Stomach smooth muscle (tissue), 2 donors: ENCODE measurements around the gene CIBAR2.

ENCODE experiments used
- H3K27ac ChIP-seq: one replicate; pipeline ENCODE4 v1.7.0; 2013; ENCODE audit warnings: mild to moderate bottlenecking, low read length, inconsistent platforms
- H3K27me3 ChIP-seq, 2 donors: one replicate each; pipeline ENCODE4 v1.7.0; 2013; ENCODE audit warnings: low read length in 2 of 2; ENCODE audit not compliant: insufficient read depth in 2 of 2, control insufficient read depth in 1 of 2
- H3K36me3 ChIP-seq, 2 donors: one replicate each; pipeline ENCODE4 v1.7.0; 2013; ENCODE audit warnings: low read length in 2 of 2; ENCODE audit not compliant: control insufficient read depth in 2 of 2, insufficient read depth in 2 of 2
- H3K4me1 ChIP-seq: one replicate; pipeline ENCODE4 v1.7.0; 2013; ENCODE audit warnings: low read length; ENCODE audit not compliant: control insufficient read depth, insufficient read depth
- H3K4me3 ChIP-seq, 2 donors: one replicate each; pipeline ENCODE4 v1.7.0; 2013; ENCODE audit warnings: low read length in 2 of 2
- H3K9ac ChIP-seq, 2 donors: one replicate each; pipeline ENCODE4 v1.7.0; 2013; ENCODE audit warnings: low read length in 2 of 2, mild to moderate bottlenecking in 1 of 2
- H3K9me3 ChIP-seq, 2 donors: one replicate each; pipeline ENCODE4 v1.7.0; 2013; ENCODE audit warnings: low read length in 2 of 2; ENCODE audit not compliant: control insufficient read depth in 2 of 2
- donor health status: healthy.
- donor health status: Pancreatic carcinoma.

Gene CIBAR2

DNA sequence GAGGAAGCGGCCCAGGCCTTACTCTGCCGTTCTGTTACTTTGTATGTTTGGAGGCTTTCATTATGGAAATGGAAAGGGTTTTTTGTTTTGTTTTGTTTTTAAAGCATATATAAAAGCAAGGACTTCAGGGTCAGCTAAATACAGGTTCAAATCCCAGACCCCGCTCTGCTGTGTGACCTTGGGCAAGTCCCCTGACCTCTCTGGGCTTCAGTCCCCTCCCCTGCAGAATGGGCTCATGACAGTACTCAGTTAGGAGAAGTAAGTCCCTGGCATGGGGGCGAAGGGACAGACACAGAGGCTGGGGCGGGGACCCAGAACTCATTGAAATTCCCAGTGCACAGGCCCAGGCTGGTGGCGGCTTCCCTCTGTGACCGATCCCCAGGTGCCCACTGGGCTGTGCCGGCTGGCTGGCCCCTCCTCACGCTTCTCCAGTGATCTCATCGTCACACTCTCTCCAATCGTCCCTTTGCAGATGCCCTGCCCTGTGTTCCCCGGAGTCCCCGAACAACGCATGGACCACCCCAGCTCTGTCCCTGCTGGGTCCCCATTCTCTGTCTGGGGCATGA lies 979 bp upstream of the CIBAR2 start:
- H3K27ac ChIP-seq: no peak overlapping the region

GRCh38 chr16:85111184-85111583 lies 1.1 kb downstream of the CIBAR2 start:
- Histone ChIP-seq H3K36me3 (no peaks in the 10 kb centered on the region), H3K9ac (no peak overlapping the region), H3K27ac (no peak overlapping the region), H3K4me3 (no peak overlapping the region), H3K9me3 (no peaks in the 10 kb centered on the region), H3K4me1 (no peaks in the 10 kb centered on the region), H3K27me3 (no peaks in the 10 kb centered on the region)

More for the DNA sequence above, 979 bp upstream of the CIBAR2 start:
- Histone ChIP-seq H3K9me3 (no peaks in the 10 kb centered on the region), H3K4me3 (no peak overlapping the region), H3K4me1 (no peaks in the 10 kb centered on the region), H3K36me3 (no peaks in the 10 kb centered on the region), H3K9ac (no peak overlapping the region), H3K27me3 (no peaks in the 10 kb centered on the region)

- Histone ChIP-seq H3K9ac (no peak overlapping the region), H3K4me1 (no peaks in the 10 kb centered on the region), H3K36me3 (no peaks in the 10 kb centered on the region), H3K27ac (no peak overlapping the region), H3K9me3 (no peaks in the 10 kb centered on the region), H3K4me3 (no peak overlapping the region), H3K27me3 (no peaks in the 10 kb centered on the region)
Observed at GRCh38 chr16:85110105-85110504, 2.2 kb downstream of the CIBAR2 start.

GRCh38 chr16:85107532-85107931 lies 4.7 kb downstream of the CIBAR2 start:
- no peak overlapping the region for H3K9ac ChIP-seq
- H3K9me3 ChIP-seq: no peaks in the 10 kb centered on the region
- H3K27me3 ChIP-seq: no peaks in the 10 kb centered on the region
- no peaks in the 10 kb centered on the region for H3K36me3 ChIP-seq
- H3K4me3 ChIP-seq: no peak overlapping the region
- H3K27ac ChIP-seq: no peak overlapping the region
- H3K4me1 ChIP-seq: no peaks in the 10 kb centered on the region

- no peaks in the 10 kb centered on the region for H3K4me1 ChIP-seq
- no peak overlapping the region for H3K4me3 ChIP-seq
- no peaks in the 10 kb centered on the region for H3K9me3 ChIP-seq
- H3K9ac ChIP-seq: no peak overlapping the region
- H3K27me3 ChIP-seq: no peaks in the 10 kb centered on the region
- no peak overlapping the region for H3K27ac ChIP-seq
- no peaks in the 10 kb centered on the region for H3K36me3 ChIP-seq
Observed at GRCh38 chr16:85107083-85107482, 5.2 kb downstream of the CIBAR2 start.

GRCh38 chr16:85105475-85105874 lies 6.8 kb downstream of the CIBAR2 start:
- Histone ChIP-seq H3K27me3 (no peaks in the 10 kb centered on the region), H3K36me3 (no peaks in the 10 kb centered on the region), H3K4me1 (no peaks in the 10 kb centered on the region), H3K9me3 (no peaks in the 10 kb centered on the region), H3K9ac (no peak overlapping the region), H3K4me3 (no peak overlapping the region), H3K27ac (no peak overlapping the region)

DNA sequence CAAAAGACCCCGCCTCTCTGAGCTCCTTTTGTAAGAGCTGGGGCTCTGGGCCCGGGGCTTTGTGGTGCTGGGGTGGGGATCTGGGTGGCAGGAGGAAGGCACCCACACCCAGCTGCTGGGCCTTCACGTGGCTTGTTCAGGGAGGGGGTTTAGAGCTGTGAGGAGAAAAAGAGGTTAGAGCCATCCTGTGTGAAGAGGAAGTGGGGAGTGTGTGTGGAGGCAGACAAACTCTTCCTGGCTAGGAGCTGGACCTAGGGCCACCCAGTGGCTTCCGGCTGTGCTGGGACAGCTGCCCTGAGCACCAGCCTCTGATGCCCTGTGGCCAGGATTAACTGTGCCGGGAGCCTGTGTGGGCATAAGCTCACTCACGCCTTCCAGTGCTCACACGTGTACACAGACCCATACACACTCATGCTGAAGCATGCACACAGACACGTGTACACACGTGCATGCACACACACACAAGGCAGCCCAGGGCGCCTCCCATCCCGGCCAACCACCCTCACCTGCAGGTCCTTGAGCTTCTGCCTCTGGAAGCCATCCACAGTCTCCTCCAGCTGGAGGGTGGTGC lies 7.4 kb downstream of the CIBAR2 start:
- Histone ChIP-seq H3K27me3 (no peaks in the 10 kb centered on the region), H3K36me3 (no peaks in the 10 kb centered on the region), H3K4me1 (no peaks in the 10 kb centered on the region), H3K4me3 (no peak overlapping the region), H3K27ac (no peak overlapping the region), H3K9ac (no peak overlapping the region), H3K9me3 (no peaks in the 10 kb centered on the region)

GRCh38 chr16:85104147-85104546 lies 8.1 kb downstream of the CIBAR2 start:
- Histone ChIP-seq H3K9me3 (no peaks in the 10 kb centered on the region), H3K4me3 (no peak overlapping the region), H3K36me3 (no peaks in the 10 kb centered on the region), H3K4me1 (no peaks in the 10 kb centered on the region), H3K9ac (no peak overlapping the region), H3K27ac (no peak overlapping the region), H3K27me3 (no peaks in the 10 kb centered on the region)

DNA sequence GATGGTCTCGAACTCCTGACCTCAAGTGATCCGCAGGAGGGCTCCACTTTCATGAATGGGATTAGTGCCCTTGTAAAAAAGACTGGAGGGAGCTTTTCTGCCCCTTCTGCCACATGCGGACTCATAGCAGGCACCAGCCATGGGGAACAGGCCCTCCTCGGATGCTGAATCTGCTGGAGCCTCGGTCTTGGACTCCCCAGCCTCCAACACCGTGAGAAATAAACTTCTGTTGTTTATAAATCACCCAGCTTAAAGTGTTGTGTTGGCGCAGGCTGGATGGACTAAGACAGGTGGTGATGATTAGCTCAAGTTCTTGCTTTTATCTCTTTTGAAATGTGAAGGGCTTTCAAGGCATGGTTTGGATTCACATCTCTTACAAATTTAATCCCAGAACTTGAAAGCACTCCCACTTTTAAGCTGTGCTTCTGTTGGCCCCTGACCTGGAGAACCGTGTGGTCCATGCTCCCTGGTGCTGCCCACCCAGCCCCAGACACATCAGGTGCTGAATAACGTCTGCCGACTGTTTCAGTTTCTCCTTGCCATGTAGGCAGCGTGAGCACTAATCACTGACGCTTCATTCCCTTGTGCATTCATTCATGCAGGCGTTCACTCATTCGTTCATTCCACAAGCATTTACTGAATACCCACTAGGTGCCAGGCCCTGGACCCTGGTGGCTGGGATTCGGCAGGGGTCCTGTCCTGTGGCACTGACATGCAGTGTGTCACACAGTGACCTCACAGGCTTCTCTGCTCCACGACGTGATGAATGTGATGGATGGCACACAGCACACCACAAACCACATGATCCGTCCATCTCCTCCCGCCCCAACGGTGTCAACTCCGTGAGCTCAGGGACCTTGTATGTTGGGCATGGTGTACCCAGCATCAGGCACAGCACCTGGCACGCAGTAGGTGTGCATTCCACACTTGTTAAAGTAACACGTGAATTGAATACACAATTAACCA lies 8.9 kb downstream of the CIBAR2 start:
- Histone ChIP-seq H3K27ac (no peak overlapping the region), H3K4me1 (no peaks in the 10 kb centered on the region), H3K9ac (no peak overlapping the region), H3K9me3 (no peaks in the 10 kb centered on the region), H3K4me3 (no peak overlapping the region), H3K36me3 (no peaks in the 10 kb centered on the region), H3K27me3 (no peaks in the 10 kb centered on the region)

GRCh38 chr16:85101956-85102630 lies 10.2 kb downstream of the CIBAR2 start:
- H3K4me3 ChIP-seq: no peak overlapping the region
- H3K9me3 ChIP-seq: no peaks in the 10 kb centered on the region
- no peaks in the 10 kb centered on the region for H3K36me3 ChIP-seq
- H3K4me1 ChIP-seq: no peaks in the 10 kb centered on the region
- no peak overlapping the region for H3K27ac ChIP-seq
- H3K9ac ChIP-seq: no peak overlapping the region
- H3K27me3 ChIP-seq: peaks cover 0 to 4% of the 10 kb centered on the region in 2 donors
